ENCODE data around the gene CARMIL1. TPM values are rescaled to one million over a fixed set of nuclear protein-coding genes. Genes with fewer than 3 reads are reported as not detected.

CARMIL1 gene
- total and polyA plus RNA-seq, 4 donors: 22.9 to 41.0 (median 38.4) TPM

DNA sequence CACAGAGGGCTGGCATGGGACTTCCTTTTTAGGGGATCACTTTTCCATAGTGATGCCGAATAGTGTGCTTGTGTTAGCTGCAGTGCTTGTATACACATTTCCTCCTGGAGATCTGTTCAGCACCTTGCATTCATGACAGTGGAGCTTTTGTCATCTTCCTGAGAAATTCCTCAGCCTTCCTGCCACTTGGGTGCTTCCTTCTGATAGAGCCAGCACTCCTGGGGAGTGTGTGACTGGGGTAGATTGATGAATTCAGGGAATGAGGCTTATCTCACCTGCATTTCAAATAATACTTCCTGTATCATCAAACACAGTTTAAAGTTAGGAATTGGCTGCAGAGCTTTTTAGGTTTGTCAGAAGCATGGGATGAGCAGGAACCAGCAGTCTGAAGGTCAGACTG, 324.1 kb downstream of the CARMIL1 start:
- Histone ChIP-seq H3K4me1 (ENCODE audit: control insufficient read depth, insufficient read depth, low read length) (no peaks in the 10 kb centered on the region), H3K36me3 (ENCODE audit: control insufficient read depth, insufficient read depth, low read length) (peaks cover 10% of the 10 kb centered on the region), H3K27ac (ENCODE audit: low read depth, low read length) (no peak overlapping the region), H3K9me3 (ENCODE audit: control insufficient read depth, insufficient read depth, low read length) (no peaks in the 10 kb centered on the region), H3K4me3 (ENCODE audit: low read depth, low read length) (no peak overlapping the region), H3K27me3 (ENCODE audit: control insufficient read depth, insufficient read depth, low read length) (no peaks in the 10 kb centered on the region)
- no CpG with 5 or more reads among the region's 1 CpG for WGBS (ENCODE audit: insufficient coverage)
- DNase-seq (ENCODE audit: low read depth in 4 of 6, low spot score in 6 of 6): no peak

DNA sequence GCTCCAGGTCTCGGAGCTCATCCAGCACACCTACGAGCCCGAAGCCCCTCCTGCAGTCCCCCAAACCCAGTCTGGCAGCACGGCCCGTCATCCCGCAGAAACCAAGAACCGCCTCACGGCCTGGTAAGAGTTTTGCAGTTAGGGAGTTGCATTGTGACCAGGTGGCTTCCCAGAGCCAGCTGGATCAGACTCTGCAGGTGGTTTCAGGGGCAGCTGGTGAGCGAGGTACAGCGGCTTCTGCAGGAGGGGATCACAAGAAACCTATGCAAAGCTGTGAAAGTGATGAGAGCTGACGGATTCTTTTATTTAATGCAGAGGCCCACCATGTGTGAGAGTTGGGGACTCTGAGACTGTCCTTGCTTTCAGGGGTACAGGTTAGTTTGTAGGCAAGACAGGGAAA, 327.0 kb downstream of the CARMIL1 start:
- no peak overlapping the region for H3K4me3 ChIP-seq (ENCODE audit: low read depth, low read length)
- no peak for DNase-seq (ENCODE audit: low read depth in 4 of 6, low spot score in 6 of 6)
- no peaks in the 10 kb centered on the region for H3K27me3 ChIP-seq (ENCODE audit: control insufficient read depth, insufficient read depth, low read length)
- H3K36me3 ChIP-seq (ENCODE audit: control insufficient read depth, insufficient read depth, low read length): peaks cover 9% of the 10 kb centered on the region
- no peak overlapping the region for H3K27ac ChIP-seq (ENCODE audit: low read depth, low read length)
- WGBS (ENCODE audit: insufficient coverage): 91% methylated on average over 9 of the region's 11 CpGs
- no peaks in the 10 kb centered on the region for H3K9me3 ChIP-seq (ENCODE audit: control insufficient read depth, insufficient read depth, low read length)
- H3K4me1 ChIP-seq (ENCODE audit: control insufficient read depth, insufficient read depth, low read length): no peaks in the 10 kb centered on the region

DNA sequence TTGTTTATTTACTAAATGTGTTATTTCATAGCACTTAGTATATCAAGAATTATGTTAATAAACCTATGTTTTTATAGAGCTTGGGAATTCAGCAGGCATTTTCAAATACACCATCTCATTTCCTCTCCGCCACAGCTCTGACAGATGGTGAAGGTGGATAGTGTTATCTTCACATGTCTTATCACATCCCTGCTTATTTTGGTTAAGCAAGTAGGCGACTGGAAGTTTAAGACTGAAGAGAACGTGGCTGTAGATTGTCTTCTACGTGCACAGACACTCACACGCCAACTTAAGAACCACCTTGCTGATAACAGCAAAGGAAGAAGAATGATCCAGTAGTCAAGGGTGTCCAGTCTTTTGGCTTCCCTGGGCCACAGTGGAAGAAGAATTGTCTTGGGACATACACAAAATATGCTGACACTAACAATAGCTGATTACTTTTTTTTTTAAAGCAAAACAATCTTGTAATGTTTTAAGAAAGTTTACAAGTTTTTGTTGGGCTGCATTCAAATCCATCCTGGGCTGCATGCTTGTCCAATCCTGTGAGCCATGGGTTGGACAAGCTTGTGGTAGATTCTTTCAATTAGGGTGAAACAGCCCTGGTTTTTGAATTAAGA, 329.5 kb downstream of the CARMIL1 start:
- Histone ChIP-seq H3K27me3 (ENCODE audit: control insufficient read depth, insufficient read depth, low read length) (no peaks in the 10 kb centered on the region), H3K4me3 (ENCODE audit: low read depth, low read length) (no peak overlapping the region), H3K36me3 (ENCODE audit: control insufficient read depth, insufficient read depth, low read length) (peaks cover 9% of the 10 kb centered on the region), H3K9me3 (ENCODE audit: control insufficient read depth, insufficient read depth, low read length) (no peaks in the 10 kb centered on the region), H3K4me1 (ENCODE audit: control insufficient read depth, insufficient read depth, low read length) (no peaks in the 10 kb centered on the region), H3K27ac (ENCODE audit: low read depth, low read length) (no peak overlapping the region)
- WGBS (ENCODE audit: insufficient coverage): no CpG with 5 or more reads among the region's 5 CpGs
- DNase-seq (ENCODE audit: low read depth in 4 of 6, low spot score in 6 of 6): no peak

DNA sequence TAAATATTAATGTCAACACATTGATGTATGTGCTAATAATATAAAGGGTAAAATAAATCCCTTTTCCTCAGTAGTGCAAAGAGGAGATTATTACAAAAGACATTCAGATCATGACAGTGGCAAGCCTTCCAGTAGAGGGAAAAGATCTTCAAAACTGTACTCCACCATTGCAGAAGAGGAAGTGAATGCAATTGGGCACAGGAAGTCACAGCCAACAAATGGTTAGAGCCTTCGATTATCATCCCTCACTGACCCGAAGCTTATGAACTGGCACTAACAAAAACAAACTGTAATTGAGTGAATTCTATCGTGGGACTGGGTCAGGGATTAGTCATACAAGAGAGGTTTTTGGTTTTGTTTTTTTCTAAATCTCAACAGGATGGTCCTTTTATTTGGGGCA, 333.5 kb downstream of the CARMIL1 start:
- no peak overlapping the region for H3K4me3 ChIP-seq (ENCODE audit: low read depth, low read length)
- peaks cover 3% of the 10 kb centered on the region for H3K36me3 ChIP-seq (ENCODE audit: control insufficient read depth, insufficient read depth, low read length)
- no CpG with 5 or more reads among the region's 3 CpGs for WGBS (ENCODE audit: insufficient coverage)
- no peak overlapping the region for H3K27ac ChIP-seq (ENCODE audit: low read depth, low read length)
- H3K4me1 ChIP-seq (ENCODE audit: control insufficient read depth, insufficient read depth, low read length): no peaks in the 10 kb centered on the region
- no peaks in the 10 kb centered on the region for H3K27me3 ChIP-seq (ENCODE audit: control insufficient read depth, insufficient read depth, low read length)
- no peaks in the 10 kb centered on the region for H3K9me3 ChIP-seq (ENCODE audit: control insufficient read depth, insufficient read depth, low read length)
- no peak for DNase-seq (ENCODE audit: low read depth in 4 of 6, low spot score in 6 of 6)

DNA sequence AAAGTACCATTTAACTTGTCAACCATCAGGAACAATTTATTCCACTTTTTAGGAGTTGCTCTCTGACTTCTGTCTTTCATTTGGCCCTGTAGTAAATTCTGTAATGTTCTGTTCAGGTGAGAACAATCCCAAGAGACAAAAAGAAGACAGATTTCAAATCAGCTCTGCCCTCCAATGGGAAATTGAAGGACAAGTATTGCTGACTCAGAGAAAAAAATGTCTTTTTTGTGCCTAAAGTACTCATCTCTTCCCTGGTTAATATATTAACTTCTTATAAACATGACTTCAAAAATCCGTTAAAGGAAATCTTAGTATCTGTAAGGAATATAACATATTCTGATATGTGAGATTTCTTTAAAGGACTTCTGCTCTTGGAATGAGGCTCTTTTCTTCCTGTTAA, 334.2 kb downstream of the CARMIL1 start:
- Histone ChIP-seq H3K27me3 (ENCODE audit: control insufficient read depth, insufficient read depth, low read length) (no peaks in the 10 kb centered on the region), H3K4me1 (ENCODE audit: control insufficient read depth, insufficient read depth, low read length) (no peaks in the 10 kb centered on the region), H3K4me3 (ENCODE audit: low read depth, low read length) (no peak overlapping the region), H3K27ac (ENCODE audit: low read depth, low read length) (no peak overlapping the region), H3K9me3 (ENCODE audit: control insufficient read depth, insufficient read depth, low read length) (no peaks in the 10 kb centered on the region), H3K36me3 (ENCODE audit: control insufficient read depth, insufficient read depth, low read length) (peaks cover 3% of the 10 kb centered on the region)
- WGBS (ENCODE audit: insufficient coverage): no CpG with 5 or more reads among the region's 1 CpG
- no peak for DNase-seq (ENCODE audit: low read depth in 4 of 6, low spot score in 6 of 6)

DNA sequence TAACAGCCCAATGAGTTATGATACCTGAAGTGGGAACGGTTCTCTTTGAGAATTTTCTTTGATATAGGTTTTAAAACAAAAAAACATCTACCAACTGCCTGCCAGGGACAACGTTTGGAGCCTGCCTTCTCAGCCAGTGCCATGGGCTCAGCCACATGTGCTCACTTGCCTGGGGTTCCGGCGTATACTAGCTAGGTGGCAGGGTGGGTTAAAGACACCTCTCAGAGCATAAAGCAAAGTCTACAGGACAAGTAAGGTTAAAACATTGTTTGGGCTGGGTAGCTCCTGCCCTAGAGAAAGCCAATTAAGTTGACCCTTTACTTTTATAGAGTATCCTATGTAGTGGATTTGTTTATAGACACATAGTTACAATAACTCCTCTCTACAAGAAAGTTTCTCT, 334.9 kb downstream of the CARMIL1 start:
- no peaks in the 10 kb centered on the region for H3K4me1 ChIP-seq (ENCODE audit: control insufficient read depth, insufficient read depth, low read length)
- peaks cover 3% of the 10 kb centered on the region for H3K36me3 ChIP-seq (ENCODE audit: control insufficient read depth, insufficient read depth, low read length)
- no CpG with 5 or more reads among the region's 4 CpGs for WGBS (ENCODE audit: insufficient coverage)
- H3K4me3 ChIP-seq (ENCODE audit: low read depth, low read length): no peak overlapping the region
- no peaks in the 10 kb centered on the region for H3K27me3 ChIP-seq (ENCODE audit: control insufficient read depth, insufficient read depth, low read length)
- no peak overlapping the region for H3K27ac ChIP-seq (ENCODE audit: low read depth, low read length)
- no peak for DNase-seq (ENCODE audit: low read depth in 4 of 6, low spot score in 6 of 6)
- H3K9me3 ChIP-seq (ENCODE audit: control insufficient read depth, insufficient read depth, low read length): no peaks in the 10 kb centered on the region

DNA sequence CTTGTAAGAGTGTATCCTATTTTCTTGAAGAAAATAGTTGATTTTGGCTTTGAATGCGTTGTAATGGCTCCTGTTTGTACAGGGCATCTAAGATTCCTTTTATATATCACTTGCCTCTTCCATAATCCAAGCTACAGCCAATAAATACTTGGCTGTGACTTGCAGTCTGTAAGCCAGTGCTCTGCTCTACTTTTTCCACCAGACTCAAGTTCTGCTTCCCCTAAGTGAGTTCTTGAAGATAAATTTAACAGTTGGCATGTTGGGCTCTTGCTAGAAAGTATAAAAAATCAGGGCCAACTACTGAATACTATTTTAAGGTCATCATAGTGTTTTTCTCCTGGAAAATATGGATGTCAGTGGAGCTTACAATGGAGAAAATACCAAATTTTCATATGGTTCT, 336.3 kb downstream of the CARMIL1 start:
- H3K27ac ChIP-seq (ENCODE audit: low read depth, low read length): no peak overlapping the region
- H3K4me1 ChIP-seq (ENCODE audit: control insufficient read depth, insufficient read depth, low read length): no peaks in the 10 kb centered on the region
- no peaks in the 10 kb centered on the region for H3K27me3 ChIP-seq (ENCODE audit: control insufficient read depth, insufficient read depth, low read length)
- H3K4me3 ChIP-seq (ENCODE audit: low read depth, low read length): no peak overlapping the region
- H3K36me3 ChIP-seq (ENCODE audit: control insufficient read depth, insufficient read depth, low read length): peaks cover 1% of the 10 kb centered on the region
- peak in 1 of 6 donors; percentile 85 for DNase-seq (ENCODE audit: low read depth in 4 of 6, low spot score in 6 of 6)
- no CpG with 5 or more reads among the region's 1 CpG for WGBS (ENCODE audit: insufficient coverage)
- H3K9me3 ChIP-seq (ENCODE audit: control insufficient read depth, insufficient read depth, low read length): no peaks in the 10 kb centered on the region

DNA sequence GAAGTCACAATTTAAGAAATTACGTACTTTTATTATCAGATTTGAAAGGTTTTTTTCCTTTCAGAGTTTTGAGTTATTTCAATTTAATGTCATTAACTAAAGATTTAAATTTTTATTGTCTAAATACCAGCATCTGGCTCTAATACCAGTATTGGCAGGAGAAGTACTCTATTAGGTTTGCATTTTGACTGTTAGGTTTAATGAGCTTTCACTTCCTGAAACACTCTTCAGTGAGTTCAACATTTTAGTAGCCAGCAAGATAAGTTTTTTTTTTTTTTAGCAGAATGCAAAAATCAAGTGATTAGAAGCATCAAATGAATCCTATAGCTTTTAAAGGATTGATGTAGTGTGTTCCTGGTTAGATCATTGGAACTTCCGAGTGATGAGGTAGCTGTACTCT, 338.8 kb downstream of the CARMIL1 start:
- Histone ChIP-seq H3K9me3 (ENCODE audit: control insufficient read depth, insufficient read depth, low read length) (no peaks in the 10 kb centered on the region), H3K4me1 (ENCODE audit: control insufficient read depth, insufficient read depth, low read length) (no peaks in the 10 kb centered on the region), H3K4me3 (ENCODE audit: low read depth, low read length) (no peak overlapping the region), H3K27me3 (ENCODE audit: control insufficient read depth, insufficient read depth, low read length) (no peaks in the 10 kb centered on the region), H3K27ac (ENCODE audit: low read depth, low read length) (no peak overlapping the region), H3K36me3 (ENCODE audit: control insufficient read depth, insufficient read depth, low read length) (no peaks in the 10 kb centered on the region)
- DNase-seq (ENCODE audit: low read depth in 4 of 6, low spot score in 6 of 6): no peak
- no CpG with 5 or more reads among the region's 2 CpGs for WGBS (ENCODE audit: insufficient coverage)

DNA sequence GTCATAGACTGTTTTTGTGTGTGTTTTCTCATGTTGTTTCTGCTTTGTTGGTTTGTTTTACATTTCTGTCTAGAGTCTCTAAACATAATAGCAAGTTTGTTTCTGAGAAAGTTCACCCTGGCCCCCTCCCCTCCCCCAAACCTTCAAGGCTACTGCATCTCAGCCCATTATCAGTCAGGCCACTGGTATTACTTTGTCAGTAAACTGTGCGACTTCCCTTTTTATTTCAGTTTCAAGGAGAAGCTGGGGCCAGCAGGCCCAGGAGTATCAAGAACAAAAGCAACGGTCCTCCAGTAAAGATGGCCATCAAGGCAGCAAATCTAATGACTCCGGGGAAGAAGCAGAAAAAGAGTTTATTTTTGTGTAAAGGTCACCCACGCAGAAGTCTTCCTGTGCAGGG, 340.0 kb downstream of the CARMIL1 start:
- H3K27me3 ChIP-seq (ENCODE audit: control insufficient read depth, insufficient read depth, low read length): no peaks in the 10 kb centered on the region
- H3K36me3 ChIP-seq (ENCODE audit: control insufficient read depth, insufficient read depth, low read length): no peaks in the 10 kb centered on the region
- H3K27ac ChIP-seq (ENCODE audit: low read depth, low read length): no peak overlapping the region
- H3K9me3 ChIP-seq (ENCODE audit: control insufficient read depth, insufficient read depth, low read length): no peaks in the 10 kb centered on the region
- no peaks in the 10 kb centered on the region for H3K4me1 ChIP-seq (ENCODE audit: control insufficient read depth, insufficient read depth, low read length)
- 40% methylated on average over 1 of the region's 4 CpGs for WGBS (ENCODE audit: insufficient coverage)
- H3K4me3 ChIP-seq (ENCODE audit: low read depth, low read length): no peak overlapping the region
- no peak for DNase-seq (ENCODE audit: low read depth in 4 of 6, low spot score in 6 of 6)

DNA sequence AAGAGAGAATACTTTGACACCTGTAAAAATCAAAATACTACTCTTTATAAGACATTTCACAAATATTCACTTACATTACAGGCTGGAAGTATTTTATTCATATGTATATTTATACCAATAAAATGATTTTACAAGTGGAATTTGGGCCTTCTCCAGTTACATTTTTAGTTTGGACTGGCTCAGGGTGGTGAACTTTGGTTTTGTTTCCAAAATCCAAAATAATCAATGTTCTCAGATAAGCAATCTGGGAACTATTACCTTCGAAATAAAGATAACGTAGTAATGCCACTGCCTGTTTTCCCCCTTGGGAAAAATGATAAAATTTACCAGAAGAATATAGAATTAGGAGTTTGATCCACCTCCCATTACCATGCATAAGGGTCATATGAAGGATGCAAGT, 341.2 kb downstream of the CARMIL1 start:
- no peak overlapping the region for H3K4me3 ChIP-seq (ENCODE audit: low read depth, low read length)
- no peaks in the 10 kb centered on the region for H3K27me3 ChIP-seq (ENCODE audit: control insufficient read depth, insufficient read depth, low read length)
- H3K9me3 ChIP-seq (ENCODE audit: control insufficient read depth, insufficient read depth, low read length): no peaks in the 10 kb centered on the region
- no CpG with 5 or more reads among the region's 2 CpGs for WGBS (ENCODE audit: insufficient coverage)
- H3K36me3 ChIP-seq (ENCODE audit: control insufficient read depth, insufficient read depth, low read length): no peaks in the 10 kb centered on the region
- no peak overlapping the region for H3K27ac ChIP-seq (ENCODE audit: low read depth, low read length)
- H3K4me1 ChIP-seq (ENCODE audit: control insufficient read depth, insufficient read depth, low read length): no peaks in the 10 kb centered on the region
- no peak for DNase-seq (ENCODE audit: low read depth in 4 of 6, low spot score in 6 of 6)
